Tongue (tissue), 2 donors: ENCODE data around the gene WAPL. TPM values are rescaled to one million over a fixed set of nuclear protein-coding genes. Genes with fewer than 3 reads are reported as not detected.
A peak's percentile ranks its signal among the peaks of the same experiment; 100 is the strongest.

ENCODE experiments used
- DNase-seq: peaks from one replicate; pipeline ENCODE4 v3.0.0-alpha.2; 2015
- total RNA-seq: library from RNA; depleted of rRNA; stranded (reverse); fragments of >200 nt; gene quantifications from one replicate; pipeline ENCODE4 v1.2.3, GENCODE V29; 2014

Gene WAPL
- total RNA-seq, 1 donor from 2014 or later: 58.3 TPM

GRCh38 chr10:86522510-86522855, 891 bp upstream of the WAPL start:
- no peak for DNase-seq

GRCh38 chr10:86520871-86521677, 518 bp downstream of the WAPL start:
- DNase-seq: peak; percentile 68

- no peak for DNase-seq
These were observed 2.8 kb downstream of the WAPL start for GRCh38 chr10:86518781-86519180.

- no peak for DNase-seq
These were observed 9.5 kb downstream of the WAPL start for GRCh38 chr10:86512137-86512536.

- DNase-seq: no peak
These were observed 10.3 kb downstream of the WAPL start for GRCh38 chr10:86511027-86511865.

GRCh38 chr10:86509145-86509544, 12.4 kb downstream of the WAPL start:
- no peak for DNase-seq

GRCh38 chr10:86508217-86508616, 13.4 kb downstream of the WAPL start:
- no peak for DNase-seq

- no peak for DNase-seq
These were observed 15.1 kb downstream of the WAPL start for GRCh38 chr10:86506499-86506898.

GRCh38 chr10:86506062-86506461, 15.5 kb downstream of the WAPL start:
- no peak for DNase-seq

- DNase-seq: no peak
These were observed 17.1 kb downstream of the WAPL start for GRCh38 chr10:86504510-86504909.

GRCh38 chr10:86500846-86501245, 20.7 kb downstream of the WAPL start:
- no peak for DNase-seq

GRCh38 chr10:86498598-86498997, 23.0 kb downstream of the WAPL start:
- DNase-seq: no peak

- DNase-seq: no peak
These were observed 24.0 kb downstream of the WAPL start for GRCh38 chr10:86497621-86498020.

GRCh38 chr10:86489960-86490612, 31.5 kb downstream of the WAPL start:
- no peak for DNase-seq

- no peak for DNase-seq
These were observed 32.4 kb downstream of the WAPL start for GRCh38 chr10:86489071-86489810.

GRCh38 chr10:86486856-86487255, 34.7 kb downstream of the WAPL start:
- DNase-seq: no peak

GRCh38 chr10:86483664-86484063, 37.9 kb downstream of the WAPL start:
- DNase-seq: no peak

- no peak for DNase-seq
These were observed 39.8 kb downstream of the WAPL start for GRCh38 chr10:86481761-86482160.

GRCh38 chr10:86480571-86480970, 41.0 kb downstream of the WAPL start:
- DNase-seq: no peak

- no peak for DNase-seq
These were observed 49.5 kb downstream of the WAPL start for GRCh38 chr10:86472061-86472460.

- no peak for DNase-seq
These were observed 59.4 kb downstream of the WAPL start for GRCh38 chr10:86461963-86462804.

GRCh38 chr10:86451604-86451960, 70.0 kb downstream of the WAPL start:
- DNase-seq: no peak
